Colonic mucosa (tissue), 4 donors: ENCODE measurements around the gene KRTAP21-1. TPM values are rescaled to one million over a fixed set of nuclear protein-coding genes. Genes with fewer than 3 reads are reported as not detected.

Source experiments
- DNase-seq: peaks from one replicate; pipeline ENCODE4 v3.0.0-alpha.2; 2020
- H3K27ac ChIP-seq: fragments of 200-600 bp; one replicate; pipeline ENCODE4 v1.8.0; 2021
- H3K27me3 ChIP-seq: fragments of 200-600 bp; one replicate; pipeline ENCODE4 v1.8.0; 2021
- H3K36me3 ChIP-seq: fragments of 200-600 bp; one replicate; pipeline ENCODE4 v1.8.0; 2021
- H3K4me1 ChIP-seq: fragments of 200-600 bp; one replicate; pipeline ENCODE4 v1.8.0; 2021; ENCODE audit warnings: mild to moderate bottlenecking
- H3K4me3 ChIP-seq: fragments of 200-600 bp; one replicate; pipeline ENCODE4 v1.8.0; 2021
- H3K9ac ChIP-seq, 2 donors: one replicate each; pipeline ENCODE4 v1.7.0; 2013; ENCODE audit warnings: control low read depth in 2 of 2, low read depth in 2 of 2, low read length in 2 of 2
- H3K9me3 ChIP-seq: fragments of 200-600 bp; one replicate; pipeline ENCODE4 v1.8.0; 2021
- CTCF ChIP-seq: fragments of 200-600 bp; IDR thresholded peaks from one replicate; pipeline ENCODE4 v1.8.0; 2022; ENCODE audit warnings: antibody characterized with exemption, mild to moderate bottlenecking
- intact Hi-C: fragments of 100-400 bp; cut with DNase I; formaldehyde crosslinking; loops from one replicate; pipeline ENCODE4 v1.14.1; 2022
- total RNA-seq, 2 donors: library from RNA; stranded (reverse); fragmentation: NEBNext Ultra II Directional in 1 of 2; extraction: Animal tissue kit (Norgen Biotek cat#: 25700) in 1 of 2; gene quantifications; one replicate each; pipeline ENCODE4 v1.2.1, GENCODE V29; 2021
- donor health status: healthy.
- donor health status: DM: no; HTN: no; CAD: no.
- donor health status: DM: no; HTN: no; CAD: no.

KRTAP21-1 gene
- total RNA-seq, 2 donors from 2014 or later = not detected

- no peaks in the 10 kb centered on the region for H3K27me3 ChIP-seq
- intact Hi-C loops = no loop called here
- TF ChIP-seq CTCF = no peak
- H3K36me3 ChIP-seq = no peaks in the 10 kb centered on the region
- no peaks in the 10 kb centered on the region for H3K4me1 ChIP-seq
- no peaks in the 10 kb centered on the region for H3K9me3 ChIP-seq
- H3K27ac ChIP-seq = no peak overlapping the region
- H3K4me3 ChIP-seq = no peak overlapping the region
- no peak for DNase-seq
- H3K9ac ChIP-seq = no peak overlapping the region
These were observed 3.1 kb upstream of the KRTAP21-1 start for GRCh38 chr21:30758306-30758705.

DNA sequence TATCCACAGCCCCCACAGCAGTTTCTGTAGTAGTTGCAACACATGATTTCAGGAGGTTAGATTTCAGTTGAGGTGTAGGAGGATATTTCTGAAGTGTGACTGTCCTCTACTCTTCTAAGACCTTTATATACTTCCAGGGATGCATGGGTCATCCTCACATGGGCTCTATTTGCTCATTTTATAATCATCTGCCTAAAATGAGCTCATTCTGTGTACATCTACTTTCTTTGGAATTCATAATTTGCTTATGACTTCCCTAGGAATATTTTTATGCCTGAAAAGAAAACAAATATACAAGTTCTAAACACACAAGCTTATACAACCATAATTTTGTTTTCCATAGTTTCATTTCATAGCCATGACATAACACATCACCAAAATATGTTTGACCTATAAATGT is 8.1 kb downstream of the KRTAP21-1 start, which contains the start of gene KRTAP21-2:
KRTAP21-2 (minus strand) TSS at position 101 of the 400 bp plus-strand sequence; CDS start at position 44, 57 bp downstream.
- TF ChIP-seq CTCF = no peak
- H3K9ac ChIP-seq = no peak within 1 kb of the TSS
- H3K9me3 ChIP-seq = no peaks in the 10 kb centered on the region
- no peak within 1 kb of the TSS for H3K4me3 ChIP-seq
- H3K27ac ChIP-seq = no peak within 1 kb of the TSS
- no peaks in the 10 kb centered on the region for H3K27me3 ChIP-seq
- H3K4me1 ChIP-seq = no peaks in the 10 kb centered on the region
- intact Hi-C loops = no loop called here
- no peaks in the 10 kb centered on the region for H3K36me3 ChIP-seq
- no peak for DNase-seq

GRCh38 chr21:30740462-30740861 is 14.8 kb downstream of the KRTAP21-1 start:
- H3K9ac ChIP-seq = no peak overlapping the region
- intact Hi-C loops = no loop called here
- H3K4me3 ChIP-seq = no peak overlapping the region
- H3K36me3 ChIP-seq = no peaks in the 10 kb centered on the region
- no peak for DNase-seq
- no peaks in the 10 kb centered on the region for H3K4me1 ChIP-seq
- no peaks in the 10 kb centered on the region for H3K9me3 ChIP-seq
- TF ChIP-seq CTCF = no peak
- H3K27me3 ChIP-seq = no peaks in the 10 kb centered on the region
- no peak overlapping the region for H3K27ac ChIP-seq

GRCh38 chr21:30733026-30733425 is 22.2 kb downstream of the KRTAP21-1 start:
- no peaks in the 10 kb centered on the region for H3K4me1 ChIP-seq
- no peak overlapping the region for H3K9ac ChIP-seq
- intact Hi-C loops = no loop called here
- H3K9me3 ChIP-seq = no peaks in the 10 kb centered on the region
- no peaks in the 10 kb centered on the region for H3K27me3 ChIP-seq
- H3K36me3 ChIP-seq = no peaks in the 10 kb centered on the region
- no peak for TF ChIP-seq CTCF
- H3K27ac ChIP-seq = no peak overlapping the region
- no peak overlapping the region for H3K4me3 ChIP-seq
- DNase-seq = no peak

DNA sequence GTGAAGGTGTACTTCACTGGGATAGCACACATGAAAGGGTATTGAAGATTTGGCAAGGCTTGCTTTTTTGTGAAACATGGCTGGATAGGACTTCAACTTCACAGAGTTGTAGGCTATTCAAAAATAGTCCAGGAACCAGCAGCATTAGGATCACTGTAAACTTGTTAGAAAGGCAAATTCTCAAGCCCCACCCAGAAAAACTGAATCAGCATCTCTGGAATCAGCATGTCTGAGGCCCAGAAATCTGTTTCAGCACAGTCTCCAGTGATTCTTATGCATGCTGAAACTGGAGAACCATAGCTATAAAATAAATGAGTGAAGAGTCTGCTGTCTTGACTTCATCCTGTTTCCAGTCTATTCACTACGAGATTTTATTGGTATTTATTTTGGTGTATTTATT is 28.5 kb downstream of the KRTAP21-1 start:
- intact Hi-C loops = no loop called here
- Histone ChIP-seq H3K4me3 (no peak overlapping the region), H3K9me3 (no peaks in the 10 kb centered on the region), H3K9ac (no peak overlapping the region), H3K36me3 (no peaks in the 10 kb centered on the region), H3K27me3 (no peaks in the 10 kb centered on the region), H3K4me1 (no peaks in the 10 kb centered on the region), H3K27ac (no peak overlapping the region)
- no peak for DNase-seq
- TF ChIP-seq CTCF = no peak

DNA sequence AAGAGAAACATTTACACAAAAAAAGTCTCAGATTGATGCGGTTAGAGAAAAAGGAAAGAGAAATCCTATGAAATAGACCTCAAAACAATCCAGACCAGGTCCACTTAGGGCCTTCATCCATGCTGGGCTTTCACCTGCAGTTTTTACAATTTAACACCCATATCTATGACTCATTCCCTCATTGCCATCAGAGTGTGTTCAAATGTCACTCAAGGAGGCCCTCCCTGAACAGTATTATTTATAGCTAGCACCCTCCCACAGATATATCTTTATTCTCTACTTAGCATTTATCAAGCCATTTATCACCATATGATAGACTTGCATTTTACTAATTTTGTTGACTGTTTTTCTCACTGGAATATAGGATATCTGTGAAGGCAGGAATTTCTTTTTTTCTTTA is 35.8 kb downstream of the KRTAP21-1 start:
- no peak for DNase-seq
- no peak overlapping the region for H3K27ac ChIP-seq
- H3K4me3 ChIP-seq = no peak overlapping the region
- H3K27me3 ChIP-seq = no peaks in the 10 kb centered on the region
- no peaks in the 10 kb centered on the region for H3K4me1 ChIP-seq
- H3K36me3 ChIP-seq = no peaks in the 10 kb centered on the region
- no peak for TF ChIP-seq CTCF
- intact Hi-C loops = no loop called here
- no peaks in the 10 kb centered on the region for H3K9me3 ChIP-seq
- no peak overlapping the region for H3K9ac ChIP-seq
